Aorta (tissue), 5 donors: ENCODE data around the gene PLXNA2. TPM values are rescaled to one million over a fixed set of nuclear protein-coding genes. Genes with fewer than 3 reads are reported as not detected.

Source experiments
- ATAC-seq: fragments of 200-7000 bp; cut with Tn5 transposase; one replicate; pipeline ENCODE4 v1.9.1; 2022; ENCODE audit warnings: moderate library complexity; ENCODE audit not compliant: low FRiP score
- DNase-seq, 2 donors: peaks; one replicate each; pipeline ENCODE4 v3.0.0-alpha.2; 2020
- H3K27ac ChIP-seq, 2 donors: one replicate each; pipeline ENCODE4 v1.5.1; 2013; ENCODE audit warnings: low read length in 2 of 2, mild to moderate bottlenecking in 2 of 2, moderate library complexity in 2 of 2, control low read depth in 1 of 2, inconsistent platforms in 1 of 2, low read depth in 1 of 2
- H3K27me3 ChIP-seq, 2 donors: one replicate each; pipeline ENCODE4 v1.6.1; 2013; ENCODE audit warnings: control low read depth in 1 of 2, low read length in 1 of 2, mild to moderate bottlenecking in 1 of 2, moderate library complexity in 1 of 2; ENCODE audit not compliant: insufficient read depth in 2 of 2, control insufficient read depth in 1 of 2
- H3K36me3 ChIP-seq, 2 donors: one replicate each; pipeline ENCODE4 v1.6.1; 2013; ENCODE audit warnings: control low read depth in 1 of 2, low read length in 1 of 2, mild to moderate bottlenecking in 1 of 2; ENCODE audit not compliant: insufficient read depth in 2 of 2, control insufficient read depth in 1 of 2
- H3K4me1 ChIP-seq, 2 donors: one replicate each; pipeline ENCODE4 v1.6.1; 2013; ENCODE audit warnings: low read length in 2 of 2, control low read depth in 1 of 2, mild to moderate bottlenecking in 1 of 2, moderate library complexity in 1 of 2; ENCODE audit not compliant: insufficient read depth in 2 of 2, control insufficient read depth in 1 of 2
- H3K4me3 ChIP-seq, 2 donors: one replicate each; pipeline ENCODE4 v1.5.1; 2013; ENCODE audit warnings: low read length in 2 of 2, control low read depth in 1 of 2, mild to moderate bottlenecking in 1 of 2
- H3K9me3 ChIP-seq: one replicate; pipeline ENCODE4 v1.6.1; 2013; ENCODE audit warnings: mild to moderate bottlenecking, low read length; ENCODE audit not compliant: control insufficient read depth
- WGBS, 2 donors: extraction: QIAGEN DNeasy Blood & Tissue Kit; methylation state at CpG; one replicate each; pipeline ENCODE4 v1.1.7; 2013; 5-methylcytosine and 5-hydroxymethylcytosine counted together
- intact Hi-C, 2 donors: fragments of 100-400 bp; cut with DNase I; formaldehyde crosslinking; loops; one replicate each; pipeline versions ENCODE4 v1.14.2 to v1.15.0; 2022
- polyA plus RNA-seq, 2 donors: library from polyadenylated mRNA; stranded (reverse); fragments of 200-250 nt; gene quantifications; one replicate each; pipeline ENCODE4 v1.2.3, GENCODE V29; 2013
- total RNA-seq, 2 donors: library from RNA; stranded (reverse); fragmentation: NEBNext Ultra II Directional; extraction: Animal tissue kit (Norgen Biotek cat#: 25700); gene quantifications; one replicate each; pipeline ENCODE4 v1.2.1, GENCODE V29; 2021
- donor health status: healthy with polysubstance abuse.
- donor health status: Bipolar disorder and iron deficiency.
- donor health status: DM: no; HTN: no; CAD: no.
- donor health status: DM: no; HTN: no; CAD: no.
- donor health status: DM: yes; HTN: yes; CAD: no.

PLXNA2 gene
- total and polyA plus RNA-seq, 4 donors = 2.9 to 37.3 (median 30.0) TPM

DNA sequence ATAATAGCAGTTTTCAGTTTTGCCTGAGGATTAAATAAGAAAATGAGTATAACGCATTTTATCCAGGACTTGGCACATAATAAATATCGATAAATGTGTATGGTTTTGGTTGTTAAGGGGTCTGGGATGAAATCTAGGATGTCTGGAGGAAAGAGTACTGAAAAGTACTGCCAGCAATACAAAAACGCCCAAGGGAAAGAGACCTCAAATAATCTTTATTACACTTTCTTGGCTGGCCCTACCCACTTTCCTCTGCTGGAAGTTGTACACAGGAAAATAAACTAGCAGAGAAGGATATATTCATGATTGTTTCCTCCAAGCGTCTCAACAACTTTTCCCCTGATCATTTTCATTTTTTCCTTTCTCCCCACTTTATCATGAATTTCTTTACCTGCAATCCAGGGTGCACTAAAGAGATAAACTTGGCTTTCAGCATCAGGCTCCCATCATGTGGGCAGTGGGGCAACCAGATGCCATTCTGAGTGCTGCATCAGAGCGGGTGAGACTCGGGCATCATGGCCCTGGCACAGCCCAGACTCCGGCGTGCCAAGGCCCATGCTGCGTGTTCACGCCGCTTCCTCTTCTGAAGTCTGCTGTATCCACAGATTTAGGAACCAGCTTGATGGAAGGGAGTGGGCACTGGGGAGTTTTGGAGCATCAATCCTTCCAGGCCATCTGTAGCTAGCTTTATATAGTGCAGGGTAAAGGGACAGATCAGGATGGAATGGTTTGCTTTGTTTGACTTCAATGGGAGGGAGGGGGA, 35.8 kb upstream of the PLXNA2 start:
- Histone ChIP-seq H3K9me3 (no peaks in the 10 kb centered on the region), H3K4me3 (no peak overlapping the region), H3K27me3 (no peaks in the 10 kb centered on the region), H3K27ac (no peak overlapping the region), H3K4me1 (peaks cover 4 to 5% of the 10 kb centered on the region in 2 donors), H3K36me3 (no peaks in the 10 kb centered on the region)
- 22 to 24% methylated on average over 11 of the region's 11 CpGs for WGBS, 2 donors
- intact Hi-C loops = loop anchor here in 1 of 2 donors (10.0 kb wide), 1 partner anchor 65 kb away; no protein-coding TSS in a partner anchor
- DNase-seq = peak in 1 of 2 donors; percentile 79
- peak; percentile 56 for ATAC-seq

GRCh38 chr1:208278638-208279037, 34.5 kb upstream of the PLXNA2 start:
- intact Hi-C loops = loop anchor here in 1 of 2 donors (10.0 kb wide), 1 partner anchor 66 kb away; no protein-coding TSS in a partner anchor
- H3K36me3 ChIP-seq = no peaks in the 10 kb centered on the region
- 45 to 61% methylated on average over 1 of the region's 1 CpG for WGBS, 2 donors
- H3K4me3 ChIP-seq = no peak overlapping the region
- ATAC-seq (no peak), DNase-seq (no peak)
- no peak overlapping the region for H3K27ac ChIP-seq
- H3K4me1 ChIP-seq = peaks cover 4 to 5% of the 10 kb centered on the region in 2 donors
- H3K9me3 ChIP-seq = no peaks in the 10 kb centered on the region
- H3K27me3 ChIP-seq = no peaks in the 10 kb centered on the region

GRCh38 chr1:208276757-208277435, 32.7 kb upstream of the PLXNA2 start:
- no peaks in the 10 kb centered on the region for H3K9me3 ChIP-seq
- intact Hi-C loops = loop anchor here in 1 of 2 donors (10.0 kb wide), 1 partner anchor 68 kb away; no protein-coding TSS in a partner anchor
- ATAC-seq (no peak), DNase-seq (no peak)
- no peak overlapping the region for H3K4me3 ChIP-seq
- no peak overlapping the region for H3K27ac ChIP-seq
- no peaks in the 10 kb centered on the region for H3K36me3 ChIP-seq
- WGBS, 2 donors = 47 to 58% methylated on average over 3 of the region's 3 CpGs
- H3K4me1 ChIP-seq = peaks cover 5 to 7% of the 10 kb centered on the region in 2 donors
- no peaks in the 10 kb centered on the region for H3K27me3 ChIP-seq

- H3K27me3 ChIP-seq = no peaks in the 10 kb centered on the region
- 87 to 88% methylated on average over 2 of the region's 2 CpGs for WGBS, 2 donors
- H3K36me3 ChIP-seq = no peaks in the 10 kb centered on the region
- H3K9me3 ChIP-seq = no peaks in the 10 kb centered on the region
- ATAC-seq = no peak
- intact Hi-C loops = loop anchor here in 1 of 2 donors (10.0 kb wide), 1 partner anchor 70 kb away; no protein-coding TSS in a partner anchor
- no peak for DNase-seq
- no peak overlapping the region for H3K27ac ChIP-seq
- peaks cover 5% of the 10 kb centered on the region in 2 donors for H3K4me1 ChIP-seq
- no peak overlapping the region for H3K4me3 ChIP-seq
Measured at GRCh38 chr1:208275083-208275482, 30.9 kb upstream of the PLXNA2 start.

DNA sequence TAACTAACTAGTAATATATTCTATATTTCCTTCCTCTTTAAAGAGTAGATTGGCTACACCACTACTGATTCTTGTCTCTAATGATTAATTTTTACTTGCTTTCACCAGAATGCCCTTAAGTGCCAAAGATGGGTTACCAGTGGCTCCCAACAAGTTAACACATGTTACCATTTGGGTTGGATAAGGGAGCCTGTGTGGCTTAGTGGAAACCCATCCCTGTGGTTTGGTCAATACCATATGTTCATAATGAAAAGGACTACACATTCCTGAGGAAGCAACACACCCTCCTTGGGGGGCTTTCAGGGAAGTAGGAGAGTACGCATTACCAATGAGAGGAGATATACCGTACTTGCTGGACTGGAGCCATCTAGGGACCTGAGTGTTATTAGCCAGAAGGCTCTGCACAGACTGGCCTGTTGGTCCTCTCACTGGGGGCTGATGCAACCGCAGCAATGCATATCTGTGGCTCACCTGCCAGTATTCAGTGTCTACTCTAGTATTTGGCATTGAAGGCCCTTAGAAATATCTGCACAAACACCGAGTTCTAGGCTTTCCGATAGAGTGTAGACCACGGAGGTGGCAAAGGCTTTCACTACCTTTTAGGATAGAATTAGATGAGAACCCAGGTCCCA, 29.3 kb upstream of the PLXNA2 start:
- DNase-seq (no peak), ATAC-seq (no peak)
- Histone ChIP-seq H3K27me3 (no peaks in the 10 kb centered on the region), H3K36me3 (no peaks in the 10 kb centered on the region), H3K4me3 (no peak overlapping the region), H3K27ac (no peak overlapping the region), H3K9me3 (no peaks in the 10 kb centered on the region), H3K4me1 (peaks cover 0 to 5% of the 10 kb centered on the region in 2 donors)
- intact Hi-C loops = loop anchor here in 1 of 2 donors (10.0 kb wide), 1 partner anchor 71 kb away; no protein-coding TSS in a partner anchor
- 93 to 94% methylated on average over 6 of the region's 6 CpGs for WGBS, 2 donors

DNA sequence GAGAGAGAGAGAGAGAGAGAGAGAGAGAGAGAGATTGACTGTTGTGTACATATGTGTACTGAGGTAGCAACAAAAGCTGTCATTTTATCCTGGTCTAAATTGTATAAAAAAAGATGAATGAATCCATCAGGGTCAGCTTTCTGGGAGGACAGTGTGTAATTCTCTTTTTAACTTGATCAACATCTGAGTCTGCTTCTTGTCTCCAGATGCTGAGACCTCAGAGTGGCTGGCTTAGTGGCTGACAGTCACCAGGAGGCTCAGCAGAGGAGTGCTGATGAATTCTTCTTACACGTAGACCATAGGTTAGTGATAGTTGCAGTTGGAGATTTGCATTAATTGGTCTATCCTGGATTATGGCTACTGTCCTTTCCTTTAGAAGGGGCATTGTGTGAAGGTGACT, 28.5 kb upstream of the PLXNA2 start:
- DNase-seq (no peak), ATAC-seq (no peak)
- Histone ChIP-seq H3K27me3 (no peaks in the 10 kb centered on the region), H3K4me3 (no peak overlapping the region), H3K36me3 (no peaks in the 10 kb centered on the region), H3K27ac (no peak overlapping the region), H3K9me3 (no peaks in the 10 kb centered on the region), H3K4me1 (peaks cover 0 to 5% of the 10 kb centered on the region in 2 donors)
- intact Hi-C loops = loop anchor here in 1 of 2 donors (10.0 kb wide), 1 partner anchor 72 kb away; no protein-coding TSS in a partner anchor
- 69 to 75% methylated on average over 1 of the region's 1 CpG for WGBS, 2 donors

DNA sequence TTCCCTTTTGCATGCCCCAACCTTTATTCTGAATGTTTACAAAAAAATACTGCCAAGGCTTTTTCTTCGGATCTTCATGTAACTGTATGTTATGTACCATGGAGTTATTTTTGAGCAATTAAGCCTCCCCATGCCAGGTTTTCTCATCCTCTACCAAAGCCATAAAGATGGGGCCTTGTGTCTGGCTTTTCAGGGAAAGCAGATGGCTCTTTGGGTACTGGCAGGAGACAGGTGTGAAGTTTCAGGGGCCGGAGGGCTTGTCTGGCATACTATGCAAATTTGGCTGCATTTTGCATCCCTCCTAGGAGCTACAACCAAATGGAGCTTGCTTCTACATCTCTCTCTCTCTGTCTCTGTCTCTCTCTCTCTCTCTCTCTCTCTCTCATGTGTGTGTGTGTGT, 28.1 kb upstream of the PLXNA2 start:
- 10 to 15% methylated on average over 2 of the region's 2 CpGs for WGBS, 2 donors
- Histone ChIP-seq H3K27me3 (no peaks in the 10 kb centered on the region), H3K27ac (peak overlapping the region in 1 of 2 donors; percentile 3), H3K36me3 (no peaks in the 10 kb centered on the region), H3K4me1 (peaks cover 0 to 5% of the 10 kb centered on the region in 2 donors), H3K9me3 (no peaks in the 10 kb centered on the region), H3K4me3 (no peak overlapping the region)
- no peak for DNase-seq
- no peak for ATAC-seq
- intact Hi-C loops = loop anchor here in 1 of 2 donors (10.0 kb wide), 1 partner anchor 72 kb away; no protein-coding TSS in a partner anchor

DNA sequence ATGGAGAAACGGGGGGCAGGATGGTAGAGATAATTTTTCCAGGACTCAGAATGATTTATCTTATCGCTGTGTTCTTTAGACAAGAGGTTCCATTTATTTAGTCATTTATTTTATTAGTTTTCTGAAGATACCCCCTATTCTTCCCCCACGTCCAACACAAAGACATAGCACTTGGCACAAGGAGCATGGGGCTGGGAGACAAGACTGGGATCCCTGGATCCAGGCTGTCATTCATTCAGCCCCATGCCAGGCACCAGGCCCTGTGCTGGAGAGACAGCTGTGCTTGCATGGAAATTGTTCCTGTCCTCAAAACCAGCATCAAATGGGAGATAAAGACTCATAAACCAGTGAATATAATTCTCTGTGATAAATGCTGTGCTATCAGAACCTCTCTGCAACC, 27.1 kb upstream of the PLXNA2 start:
- intact Hi-C loops = loop anchor here in 1 of 2 donors (10.0 kb wide), 1 partner anchor 74 kb away; no protein-coding TSS in a partner anchor
- Histone ChIP-seq H3K4me3 (no peak overlapping the region), H3K27ac (no peak overlapping the region), H3K36me3 (no peaks in the 10 kb centered on the region), H3K9me3 (no peaks in the 10 kb centered on the region), H3K4me1 (peaks cover 0 to 5% of the 10 kb centered on the region in 2 donors), H3K27me3 (no peaks in the 10 kb centered on the region)
- DNase-seq (no peak), ATAC-seq (no peak)
- WGBS, 2 donors = 92 to 93% methylated on average over 3 of the region's 3 CpGs
